ENCODE results near the gene CLDN11. TPM values are rescaled to one million over a fixed set of nuclear protein-coding genes. Genes with fewer than 3 reads are reported as not detected.

The CLDN11 gene
- total RNA-seq, 1 donor from 2014 or later: 1.7 TPM

- DNase-seq (ENCODE audit: low spot score, unreplicated experiment): no peak
- peaks cover 3% of the 10 kb centered on the region for H3K27me3 Mint-ChIP-seq
- no peaks in the 10 kb centered on the region for H3K36me3 Mint-ChIP-seq (ENCODE audit: insufficient read depth)
- no peak for TF ChIP-seq CTCF (IDR thresholded peaks at IDR 0.05; ENCODE audit: unreplicated experiment)
- H3K9me3 Mint-ChIP-seq (ENCODE audit: low read depth): no peaks in the 10 kb centered on the region
- no peak overlapping the region for H3K4me3 Mint-ChIP-seq (ENCODE audit: low read depth)
- no peak overlapping the region for H3K27ac Mint-ChIP-seq
- peaks cover 7% of the 10 kb centered on the region for H3K4me1 Mint-ChIP-seq (ENCODE audit: low read depth)
These were observed 22.7 kb downstream of the CLDN11 start for GRCh38 chr3:170441412-170441811.

- peaks cover 6% of the 10 kb centered on the region for H3K4me1 Mint-ChIP-seq (ENCODE audit: low read depth)
- no peak for DNase-seq (ENCODE audit: low spot score, unreplicated experiment)
- TF ChIP-seq CTCF (IDR thresholded peaks at IDR 0.05; ENCODE audit: unreplicated experiment): no peak
- no peaks in the 10 kb centered on the region for H3K9me3 Mint-ChIP-seq (ENCODE audit: low read depth)
- no peak overlapping the region for H3K27ac Mint-ChIP-seq
- no peaks in the 10 kb centered on the region for H3K36me3 Mint-ChIP-seq (ENCODE audit: insufficient read depth)
- no peak overlapping the region for H3K4me3 Mint-ChIP-seq (ENCODE audit: low read depth)
- H3K27me3 Mint-ChIP-seq: peaks cover 3% of the 10 kb centered on the region
These were observed 24.3 kb downstream of the CLDN11 start for GRCh38 chr3:170442947-170443346.

- no peak for TF ChIP-seq CTCF (IDR thresholded peaks at IDR 0.05; ENCODE audit: unreplicated experiment)
- H3K27ac Mint-ChIP-seq: no peak overlapping the region
- H3K9me3 Mint-ChIP-seq (ENCODE audit: low read depth): no peaks in the 10 kb centered on the region
- peaks cover under 1% of the 10 kb centered on the region for H3K4me1 Mint-ChIP-seq (ENCODE audit: low read depth)
- peaks cover 3% of the 10 kb centered on the region for H3K27me3 Mint-ChIP-seq
- H3K4me3 Mint-ChIP-seq (ENCODE audit: low read depth): no peak overlapping the region
- no peaks in the 10 kb centered on the region for H3K36me3 Mint-ChIP-seq (ENCODE audit: insufficient read depth)
- no peak for DNase-seq (ENCODE audit: low spot score, unreplicated experiment)
These were observed 24.8 kb downstream of the CLDN11 start for GRCh38 chr3:170443457-170443856.

- H3K4me3 Mint-ChIP-seq (ENCODE audit: low read depth): no peak overlapping the region
- H3K27ac Mint-ChIP-seq: no peak overlapping the region
- no peaks in the 10 kb centered on the region for H3K27me3 Mint-ChIP-seq
- no peaks in the 10 kb centered on the region for H3K4me1 Mint-ChIP-seq (ENCODE audit: low read depth)
- no peak for TF ChIP-seq CTCF (IDR thresholded peaks at IDR 0.05; ENCODE audit: unreplicated experiment)
- H3K36me3 Mint-ChIP-seq (ENCODE audit: insufficient read depth): no peaks in the 10 kb centered on the region
- H3K9me3 Mint-ChIP-seq (ENCODE audit: low read depth): no peaks in the 10 kb centered on the region
- DNase-seq (ENCODE audit: low spot score, unreplicated experiment): no peak
These were observed 29.9 kb downstream of the CLDN11 start for GRCh38 chr3:170448584-170448983.

GRCh38 chr3:170450039-170450438 lies 31.4 kb downstream of the CLDN11 start:
- H3K9me3 Mint-ChIP-seq (ENCODE audit: low read depth): no peaks in the 10 kb centered on the region
- no peaks in the 10 kb centered on the region for H3K4me1 Mint-ChIP-seq (ENCODE audit: low read depth)
- H3K27me3 Mint-ChIP-seq: no peaks in the 10 kb centered on the region
- DNase-seq (ENCODE audit: low spot score, unreplicated experiment): no peak
- H3K4me3 Mint-ChIP-seq (ENCODE audit: low read depth): no peak overlapping the region
- no peaks in the 10 kb centered on the region for H3K36me3 Mint-ChIP-seq (ENCODE audit: insufficient read depth)
- H3K27ac Mint-ChIP-seq: no peak overlapping the region
- TF ChIP-seq CTCF (IDR thresholded peaks at IDR 0.05; ENCODE audit: unreplicated experiment): no peak
